GM19238 (cell line): ENCODE results near the gene APBA2.
"Not testable (repeated sequence)": the region's sequence is repeated elsewhere in the genome, so short reads cannot be mapped to it uniquely, and the experiment has no call there.

Experiments
- DNase-seq: peaks from one replicate; pipeline ENCODE4 v3.0.0; 2011; ENCODE audit warnings: low spot score; ENCODE audit not compliant: insufficient read length

The APBA2 gene

GRCh38 chr15:29150515-29151483, 265.0 kb downstream of the APBA2 start:
- DNase-seq, result no peak

GRCh38 chr15:29151484-29151857, 265.7 kb downstream of the APBA2 start:
- DNase-seq, result no peak

GRCh38 chr15:29156521-29156920, 270.7 kb downstream of the APBA2 start:
- no peak for DNase-seq

GRCh38 chr15:29159771-29160455, 274.1 kb downstream of the APBA2 start:
- no peak for DNase-seq

GRCh38 chr15:29162411-29162810, 276.6 kb downstream of the APBA2 start:
- no peak for DNase-seq

GRCh38 chr15:29167122-29167521, 281.3 kb downstream of the APBA2 start:
- not testable (repeated sequence) for DNase-seq
